GM12875 (cell line): ENCODE data around the gene HOXC11.

Source experiments
- H3K4me3 ChIP-seq: one replicate; pipeline ENCODE4 v1.5.1; 2011; ENCODE audit warnings: low read depth, low read length, control low read depth
- TF ChIP-seq, protein P1 (sequence below): IDR thresholded peaks from 2 replicates; pipeline ENCODE4 v1.5.1; 2011; ENCODE audit warnings: low read depth, mild to moderate bottlenecking, control low read depth, inconsistent platforms, low read length, moderate library complexity, borderline replicate concordance; ENCODE audit not compliant: insufficient read depth

Gene HOXC11

GRCh38 chr12:53972722-53973235 is at the start of gene HOXC11:
HOXC11 (plus strand) TSS chr12:53973126; CDS start chr12:53973242, 116 bp downstream.
- peak within 1 kb of the TSS; percentile 23 for H3K4me3 ChIP-seq

DNA sequence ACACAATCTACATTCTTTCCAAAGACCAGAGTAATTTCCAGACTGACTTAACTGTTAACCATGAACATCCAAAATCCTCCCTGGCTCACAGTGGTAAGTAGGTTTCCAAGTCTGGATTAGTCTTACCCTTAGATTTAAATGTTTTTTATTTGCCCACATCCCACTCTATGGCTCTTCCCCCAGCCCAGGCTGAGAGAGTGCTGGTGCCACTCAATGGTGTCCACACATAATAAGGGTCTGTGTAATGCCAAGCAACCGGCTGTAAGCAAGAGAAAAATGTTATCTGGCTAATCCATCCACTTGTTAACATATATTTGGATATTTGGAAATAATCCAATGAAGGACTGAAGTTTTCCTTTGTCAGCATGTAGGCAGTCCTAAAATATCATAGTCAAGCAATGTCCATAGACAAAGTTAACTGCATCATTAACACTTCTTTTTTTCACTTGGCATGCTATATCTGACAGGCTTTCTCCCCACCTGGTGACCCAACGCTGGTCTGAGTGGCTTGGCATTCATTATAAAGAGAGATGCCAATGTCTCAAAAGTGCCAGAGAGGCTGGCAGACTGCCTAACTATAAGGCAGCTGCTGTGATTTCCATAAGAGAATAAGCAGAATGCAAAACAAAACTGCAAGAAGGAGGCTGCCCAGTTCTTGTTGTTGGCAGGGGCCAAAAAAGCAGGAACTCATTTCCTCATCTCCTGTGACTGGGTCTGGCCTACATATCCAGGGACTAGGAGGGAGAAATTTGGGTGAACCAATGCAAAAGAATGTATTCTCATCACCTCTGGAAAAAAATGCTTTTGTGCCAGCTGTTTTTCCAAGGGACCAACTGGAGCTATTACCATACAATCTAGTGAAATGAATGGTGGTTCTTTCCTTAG is 48.2 kb upstream of the HOXC11 start:
- no peak overlapping the region for H3K4me3 ChIP-seq
- TF ChIP-seq, protein P1, sequence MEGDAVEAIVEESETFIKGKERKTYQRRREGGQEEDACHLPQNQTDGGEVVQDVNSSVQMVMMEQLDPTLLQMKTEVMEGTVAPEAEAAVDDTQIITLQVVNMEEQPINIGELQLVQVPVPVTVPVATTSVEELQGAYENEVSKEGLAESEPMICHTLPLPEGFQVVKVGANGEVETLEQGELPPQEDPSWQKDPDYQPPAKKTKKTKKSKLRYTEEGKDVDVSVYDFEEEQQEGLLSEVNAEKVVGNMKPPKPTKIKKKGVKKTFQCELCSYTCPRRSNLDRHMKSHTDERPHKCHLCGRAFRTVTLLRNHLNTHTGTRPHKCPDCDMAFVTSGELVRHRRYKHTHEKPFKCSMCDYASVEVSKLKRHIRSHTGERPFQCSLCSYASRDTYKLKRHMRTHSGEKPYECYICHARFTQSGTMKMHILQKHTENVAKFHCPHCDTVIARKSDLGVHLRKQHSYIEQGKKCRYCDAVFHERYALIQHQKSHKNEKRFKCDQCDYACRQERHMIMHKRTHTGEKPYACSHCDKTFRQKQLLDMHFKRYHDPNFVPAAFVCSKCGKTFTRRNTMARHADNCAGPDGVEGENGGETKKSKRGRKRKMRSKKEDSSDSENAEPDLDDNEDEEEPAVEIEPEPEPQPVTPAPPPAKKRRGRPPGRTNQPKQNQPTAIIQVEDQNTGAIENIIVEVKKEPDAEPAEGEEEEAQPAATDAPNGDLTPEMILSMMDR: no peak

More at GRCh38 chr12:53972722-53973235, at the start of gene HOXC11:
- TF ChIP-seq, protein P1: no peak

GRCh38 chr12:53927220-53928029 is 45.5 kb upstream of the HOXC11 start:
- TF ChIP-seq, protein P1: no peak
- H3K4me3 ChIP-seq: no peak overlapping the region

- TF ChIP-seq, protein P1: no peak
- no peak overlapping the region for H3K4me3 ChIP-seq
These were observed 44.7 kb upstream of the HOXC11 start for GRCh38 chr12:53928054-53928835.

DNA sequence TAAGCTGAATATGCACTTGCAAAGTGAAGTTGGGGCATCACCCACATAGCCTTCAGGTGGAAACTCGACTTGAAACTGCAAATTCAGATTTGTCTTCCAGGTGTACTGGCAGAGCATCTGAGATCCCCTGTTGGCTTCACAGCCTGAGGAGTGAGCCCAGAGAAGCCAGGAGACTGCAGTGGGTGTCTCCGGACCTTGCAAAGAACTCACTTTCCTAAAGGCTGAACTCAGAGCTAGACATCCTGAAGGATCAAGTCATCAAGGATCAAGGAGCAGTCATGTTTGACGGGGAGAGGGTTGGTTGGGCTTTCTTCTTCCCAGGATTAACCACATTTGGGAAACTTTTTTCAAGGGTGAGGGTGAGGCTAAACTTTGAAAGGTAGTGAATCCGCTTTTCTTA is 43.4 kb upstream of the HOXC11 start:
- TF ChIP-seq, protein P1: no peak
- H3K4me3 ChIP-seq: no peak overlapping the region

- H3K4me3 ChIP-seq: no peak overlapping the region
- TF ChIP-seq, protein P1: no peak
These were observed 42.2 kb upstream of the HOXC11 start for GRCh38 chr12:53930591-53931255.
